HG03066 (cell line): ENCODE results near the gene KLK8.
"Not testable (repeated sequence)": the region's sequence is repeated elsewhere in the genome, so short reads cannot be mapped to it uniquely, and the experiment has no call there.

Experiments
- ATAC-seq: cut with Tn5 transposase; IDR thresholded peaks from one replicate; pipeline ENCODE4 v1.9.1; 2021; ENCODE audit warnings: low read depth; ENCODE audit not compliant: unreplicated experiment

KLK8 gene

DNA sequence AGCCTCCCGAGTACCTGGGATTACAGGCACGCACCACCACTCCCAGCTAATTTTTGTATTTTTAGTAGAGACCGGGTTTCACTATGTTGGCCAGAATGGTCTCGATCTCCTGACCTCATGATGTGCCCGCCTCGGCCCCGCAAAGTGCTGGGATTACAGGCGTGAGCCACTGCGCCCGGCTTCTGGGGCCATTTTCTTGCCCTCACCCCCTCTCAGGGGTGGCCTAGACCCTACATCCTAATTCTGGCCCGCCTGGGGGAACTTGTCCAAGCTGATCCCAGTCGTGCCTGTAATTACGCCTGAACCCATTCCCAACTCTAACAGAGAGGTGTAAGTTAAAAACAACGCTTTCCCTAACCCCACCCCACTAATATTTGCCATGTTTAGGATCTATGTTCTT lies 17.0 kb downstream of the KLK8 start:
- not testable (repeated sequence) for ATAC-seq

DNA sequence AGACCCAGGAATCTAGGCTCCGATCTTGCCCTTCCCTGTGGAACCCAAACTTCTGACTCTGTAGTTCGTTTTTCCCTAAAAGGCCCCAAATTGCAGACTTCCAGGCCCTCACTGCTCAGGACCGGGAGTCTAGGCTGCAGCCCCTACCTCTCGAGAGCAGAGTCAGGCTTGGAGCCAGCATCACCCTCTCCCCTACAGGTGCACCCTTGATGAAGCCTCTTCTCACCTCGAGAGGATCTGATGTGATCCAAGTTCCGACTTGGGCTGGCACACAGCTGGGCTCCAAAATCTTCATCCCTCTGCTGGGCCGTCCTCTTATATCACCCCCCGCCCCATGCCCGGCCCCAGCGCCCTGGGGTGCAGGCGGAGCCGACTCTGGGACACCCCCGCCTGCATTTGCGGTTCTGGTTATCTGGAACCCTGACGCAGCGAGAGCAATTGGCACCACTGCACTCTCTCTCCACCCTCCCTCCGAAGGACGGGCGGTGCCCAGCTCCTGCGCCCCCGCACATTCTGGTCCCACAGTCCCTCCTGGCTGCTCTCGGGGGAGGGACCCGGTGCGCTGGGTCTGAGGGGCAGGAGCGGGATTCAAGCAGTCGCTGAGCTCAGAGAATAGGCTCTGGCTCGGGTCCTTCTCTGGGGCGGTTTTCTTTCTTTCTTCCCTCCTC lies 17.6 kb downstream of the KLK8 start, which contains the start of gene KLK7:
Gene KLK7 (minus strand): TSS at position 293 of the 668 bp plus-strand sequence. CDS start 1,518 bp downstream, outside the sequence.
- no peak for ATAC-seq

- ATAC-seq: no peak
Measured at GRCh38 chr19:50982186-50982585, 19.2 kb downstream of the KLK8 start.

DNA sequence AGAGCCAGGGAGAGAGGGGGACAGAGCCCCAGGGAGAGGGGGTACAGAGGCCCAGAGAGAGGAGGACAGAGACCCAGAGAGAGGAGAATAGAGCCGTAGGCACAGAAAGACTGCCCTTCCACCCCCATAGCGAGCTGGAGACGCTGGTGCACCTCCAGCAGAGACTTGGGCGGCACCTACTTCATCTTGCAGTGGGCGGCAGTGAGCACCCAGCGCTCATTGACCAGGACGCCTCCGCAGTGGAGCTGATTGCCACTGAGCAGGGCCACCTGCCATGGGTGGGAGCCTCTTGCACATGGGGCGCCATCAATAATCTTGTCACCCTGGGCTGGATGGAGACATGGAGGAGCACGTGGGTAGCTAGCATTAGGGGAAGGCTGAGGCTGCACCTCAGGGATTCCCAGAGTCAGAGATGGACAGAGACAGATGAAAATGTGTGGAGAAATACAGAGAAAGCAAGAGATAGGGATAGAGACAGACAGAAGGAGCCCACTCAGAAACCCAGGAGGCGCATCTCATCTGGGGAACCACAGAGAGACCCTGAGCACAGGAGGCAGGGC lies 19.7 kb downstream of the KLK8 start:
- ATAC-seq: no peak

DNA sequence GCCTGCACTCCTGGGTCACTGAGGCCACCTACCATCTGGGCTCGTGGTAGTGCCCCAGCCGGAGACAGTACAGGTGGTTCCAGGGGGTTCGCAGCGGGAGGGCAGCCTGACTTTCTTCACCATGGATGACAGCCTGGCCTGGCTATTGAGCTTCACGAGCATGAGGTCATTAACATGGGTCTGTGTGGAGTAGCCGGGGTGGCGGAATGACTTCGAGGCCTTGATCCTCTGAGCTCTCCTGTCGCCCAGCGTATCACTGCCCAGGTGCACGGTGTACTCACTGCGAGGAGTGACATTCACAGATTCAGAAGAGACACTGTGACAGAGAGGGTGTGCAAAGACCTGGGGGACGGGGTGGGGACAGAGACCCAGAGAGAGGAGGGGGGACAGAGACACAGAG lies 21.2 kb downstream of the KLK8 start:
- no peak for ATAC-seq

DNA sequence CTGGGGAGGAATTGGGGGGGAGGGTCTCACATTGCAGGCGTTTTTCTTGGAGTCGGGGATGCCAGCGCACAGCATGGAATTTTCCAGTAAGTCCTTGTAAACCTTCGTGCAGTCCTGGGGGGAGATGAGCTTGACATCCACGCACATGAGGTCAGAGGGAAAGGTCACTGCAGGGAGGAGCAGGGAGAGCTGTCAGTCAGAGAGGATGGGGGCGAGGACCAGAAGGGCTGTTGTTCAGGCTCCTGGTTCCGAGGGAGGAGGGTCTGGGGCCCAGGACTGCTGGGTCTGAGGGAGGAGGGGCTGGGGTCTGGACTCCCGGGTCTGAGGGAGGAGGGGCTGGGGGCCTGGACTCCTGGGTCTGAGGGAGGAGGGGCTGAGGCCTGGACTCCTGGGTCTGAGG lies 21.6 kb downstream of the KLK8 start:
- ATAC-seq: no peak

DNA sequence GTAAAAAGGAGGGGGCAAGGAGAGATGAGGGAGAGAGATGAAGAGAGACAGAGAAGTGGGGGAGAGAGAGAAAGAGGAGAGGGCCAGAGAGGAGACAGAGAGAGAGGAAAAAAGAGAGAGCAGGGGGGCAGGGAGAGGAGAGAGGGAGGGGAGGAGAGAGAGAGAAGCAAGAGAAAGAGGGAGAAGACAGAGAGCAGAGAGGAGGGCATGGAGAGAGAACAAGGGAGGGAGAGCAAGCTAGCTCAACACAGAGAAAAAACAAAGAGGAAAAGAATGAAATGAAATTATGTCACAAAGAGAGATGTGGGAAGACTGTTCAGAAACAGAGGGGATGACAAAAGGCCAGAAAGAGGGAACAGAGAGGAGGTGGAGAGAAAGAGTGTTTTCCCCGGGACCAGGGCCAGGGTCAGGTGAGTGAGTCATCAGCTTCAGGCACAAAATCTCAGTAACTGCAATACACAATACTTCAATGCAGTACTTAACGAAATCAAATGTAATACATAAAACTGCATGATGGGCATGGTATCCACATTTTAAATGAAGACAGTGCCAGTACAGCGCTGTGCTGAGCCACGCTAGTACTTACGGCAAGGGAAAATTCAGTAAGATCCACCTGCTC lies 22.5 kb downstream of the KLK8 start:
- no peak for ATAC-seq

DNA sequence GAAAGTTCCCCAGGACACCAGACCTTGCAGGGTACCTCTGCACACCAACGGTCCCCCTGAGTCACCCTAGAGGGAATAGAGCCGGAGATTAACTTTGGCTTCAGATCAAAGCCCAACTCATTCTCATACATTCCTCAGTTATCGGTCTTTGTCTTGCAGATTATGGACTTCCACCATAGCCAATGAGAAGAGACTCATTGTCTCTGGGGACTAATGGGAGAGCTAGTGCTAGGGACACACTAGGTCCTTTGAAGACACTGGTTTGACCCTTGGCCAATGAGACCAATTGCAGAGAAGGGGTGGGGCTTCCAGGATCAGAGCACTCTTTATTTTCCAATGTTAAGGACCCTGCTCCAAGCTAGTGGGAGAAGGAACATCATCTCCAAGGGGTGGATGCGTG lies 23.8 kb downstream of the KLK8 start:
- no peak for ATAC-seq

DNA sequence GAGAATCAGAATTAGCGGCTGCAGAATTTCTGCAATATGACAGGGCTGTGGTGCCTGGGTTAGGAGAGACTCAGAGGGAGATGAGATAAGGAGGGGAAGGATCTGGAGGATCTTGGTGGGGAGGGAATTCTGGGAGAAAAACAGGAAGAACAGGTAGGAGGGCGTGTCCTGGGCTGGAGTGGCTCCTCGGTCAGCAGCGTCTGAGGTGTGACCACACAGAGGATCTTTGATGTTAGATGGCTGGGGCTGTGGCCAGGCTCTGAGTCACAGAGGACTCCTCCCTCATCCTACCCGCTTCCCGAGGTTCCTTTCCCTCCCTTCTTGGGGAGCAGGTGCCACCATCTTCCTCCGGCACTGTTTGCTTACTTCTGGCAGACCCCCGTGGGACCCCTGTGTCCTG lies 25.6 kb downstream of the KLK8 start:
- no peak for ATAC-seq

DNA sequence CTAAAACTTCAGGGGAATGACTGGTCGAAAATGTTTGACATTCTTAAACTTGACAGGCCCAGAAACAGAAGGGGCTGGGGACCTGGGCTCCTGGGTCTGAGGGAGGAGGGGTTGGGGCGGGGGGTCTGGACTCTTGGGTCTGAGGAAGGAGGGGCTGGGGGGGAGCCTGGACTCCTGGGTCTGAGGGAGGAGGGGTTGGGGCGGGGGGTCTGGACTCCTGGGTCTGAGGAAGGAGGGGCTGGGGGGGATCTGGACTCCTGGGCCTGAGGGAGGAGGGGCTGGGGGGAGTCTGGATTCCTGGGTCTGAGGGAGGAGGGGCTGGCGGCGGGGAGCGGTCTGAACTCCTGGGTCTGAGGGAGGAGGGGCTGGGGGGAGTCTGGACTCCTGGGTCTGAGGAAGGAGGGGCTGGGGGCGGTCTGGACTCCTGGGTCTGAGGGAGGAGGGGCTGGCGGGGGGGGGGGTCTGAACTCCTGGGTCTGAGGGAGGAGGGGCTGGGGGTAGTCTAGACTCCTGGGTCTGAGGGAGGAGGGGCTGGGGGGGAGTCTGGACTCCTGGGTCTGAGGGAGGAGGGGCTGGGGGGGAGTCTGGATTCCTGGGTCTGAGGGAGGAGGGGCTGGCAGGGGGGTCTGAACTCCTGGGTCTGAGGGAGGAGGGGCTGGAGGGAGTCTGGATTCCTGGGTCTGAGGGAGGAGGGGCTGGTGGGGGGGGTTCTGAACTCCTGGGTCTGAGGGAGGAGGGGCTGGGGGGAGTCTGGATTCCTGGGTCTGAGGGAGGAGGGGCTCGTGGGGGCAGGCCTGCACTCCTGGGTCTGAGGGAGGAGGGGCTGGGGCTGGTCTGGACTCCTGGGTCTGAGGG lies 26.5 kb downstream of the KLK8 start:
- no peak for ATAC-seq

GRCh38 chr19:50972795-50973376 lies 28.5 kb downstream of the KLK8 start:
- ATAC-seq: no peak

GRCh38 chr19:50969810-50970209 lies 31.6 kb downstream of the KLK8 start:
- not testable (repeated sequence) for ATAC-seq

GRCh38 chr19:50969413-50969760 lies 32.0 kb downstream of the KLK8 start, which contains the start of gene KLK6:
TSS of gene KLK6 (minus strand) at chr19:50969591. CDS start at chr19:50968104, 1,487 bp downstream.
- no peak for ATAC-seq

- no peak for ATAC-seq
Measured at GRCh38 chr19:50968716-50969412, 32.5 kb downstream of the KLK8 start.

GRCh38 chr19:50967929-50968715 lies 33.3 kb downstream of the KLK8 start:
- no peak for ATAC-seq

DNA sequence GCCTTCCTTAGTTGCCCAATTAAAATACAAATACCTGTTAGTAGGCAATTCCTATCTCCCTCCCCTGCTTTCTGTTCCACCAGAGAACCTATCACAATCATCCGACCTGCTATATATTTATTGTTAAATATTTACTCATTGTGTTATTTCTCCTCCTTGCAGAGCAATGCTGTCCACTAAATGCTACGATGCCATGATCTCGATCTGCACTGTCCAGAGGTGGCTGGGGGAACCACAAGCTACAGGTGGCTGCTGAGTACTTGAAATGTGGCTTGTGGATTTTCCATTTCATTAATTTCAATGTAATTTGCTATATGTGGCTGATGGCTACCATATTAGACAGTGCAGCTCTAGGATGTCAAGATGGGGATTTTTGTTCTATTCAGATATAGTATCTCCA lies 37.1 kb downstream of the KLK8 start:
- ATAC-seq: no peak

GRCh38 chr19:50963381-50963780 lies 38.0 kb downstream of the KLK8 start:
- ATAC-seq: no peak

- ATAC-seq: no peak
Measured at GRCh38 chr19:50962245-50962644, 39.2 kb downstream of the KLK8 start.

GRCh38 chr19:50959731-50960500 lies 41.5 kb downstream of the KLK8 start:
- no peak for ATAC-seq
